Type B pancreatic cell (in vitro differentiated cells): ENCODE measurements around the gene SLC6A5. TPM values are rescaled to one million over a fixed set of nuclear protein-coding genes. Genes with fewer than 3 reads are reported as not detected.
"Not testable (repeated sequence)": the region's sequence is repeated elsewhere in the genome, so short reads cannot be mapped to it uniquely, and the experiment has no call there.

Experiments
- DNase-seq: peaks from one replicate; pipeline ENCODE4 v3.0.0; 2021; ENCODE audit warnings: mixed read lengths; ENCODE audit not compliant: unreplicated experiment; ENCODE audit errors: extremely low spot score
- H3K27ac Mint-ChIP-seq: 2 replicates; pipeline ENCODE4 v1.8.0; 2021; ENCODE audit warnings: mild to moderate bottlenecking, mixed read lengths
- H3K27me3 Mint-ChIP-seq: 2 replicates; pipeline ENCODE4 v1.8.0; 2021; ENCODE audit warnings: mixed read lengths
- H3K36me3 Mint-ChIP-seq: 2 replicates; pipeline ENCODE4 v1.8.0; 2021; ENCODE audit warnings: mixed read lengths
- H3K4me1 Mint-ChIP-seq: one replicate; pipeline ENCODE4 v1.8.0; 2021; ENCODE audit warnings: mixed read lengths; ENCODE audit not compliant: unreplicated experiment
- H3K4me3 Mint-ChIP-seq: 2 replicates; pipeline ENCODE4 v1.8.0; 2021; ENCODE audit warnings: mild to moderate bottlenecking, mixed read lengths
- H3K9me3 Mint-ChIP-seq: 2 replicates; pipeline ENCODE4 v1.8.0; 2021; ENCODE audit warnings: mixed read lengths
- long read RNA-seq: library from polyadenylated mRNA; unstranded; transcript quantifications from one replicate; pipeline ENCODE4 v2.0.0, GENCODE V29; 2020
- total RNA-seq: library from RNA; stranded (reverse); gene quantifications from 2 replicates; pipeline ENCODE4 v1.2.1, GENCODE V29; 2021; ENCODE audit warnings: low replicate concordance
- TF ChIP-seq, protein P1 (sequence below): fragments of 200-600 bp; sonication (generic); conservative IDR thresholded peaks from 2 replicates; pipeline ENCODE4 v1.5.0; 2021; ENCODE audit warnings: antibody characterized with exemption, mild to moderate bottlenecking

Gene SLC6A5
- not detected in 2 replicates for total RNA-seq
- long read RNA-seq = 0 reads

DNA sequence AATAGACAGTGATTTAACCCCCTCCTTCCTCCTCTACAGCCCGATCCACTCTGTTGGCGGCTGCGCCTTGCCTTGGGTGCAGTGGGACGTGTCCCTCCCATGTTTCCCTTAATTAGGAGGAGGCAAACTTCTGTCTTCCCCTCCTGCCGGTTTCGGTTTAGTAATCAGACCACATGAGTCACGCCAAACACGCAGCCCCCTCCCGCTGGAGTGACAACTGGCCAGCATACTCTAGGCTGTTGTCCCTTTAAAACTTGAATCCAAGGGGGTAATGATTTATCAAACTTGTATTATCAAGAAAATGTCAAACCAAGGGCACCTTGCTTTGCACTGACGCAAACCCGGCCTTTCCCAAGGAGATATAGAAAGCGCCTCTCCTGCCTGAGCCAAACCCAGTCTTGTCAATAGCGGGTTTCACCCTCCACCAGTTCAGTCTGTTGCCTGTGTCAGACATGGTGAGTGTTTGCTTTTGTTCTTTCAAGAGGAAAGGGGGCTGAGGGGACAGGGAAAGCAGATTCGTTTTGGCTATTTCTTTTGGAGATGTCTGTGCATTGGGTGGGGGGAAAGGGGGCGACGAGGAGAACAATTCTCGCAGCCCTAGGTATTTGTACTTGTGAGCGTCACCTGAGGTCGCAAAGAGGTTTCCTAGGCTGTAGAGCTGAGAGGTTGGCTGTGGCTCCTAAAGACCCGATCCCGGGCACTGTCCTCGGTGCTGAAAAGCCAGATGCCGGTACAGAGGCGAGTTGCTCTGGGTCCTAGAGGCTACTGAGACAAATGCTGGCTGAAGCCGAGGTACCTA lies at the start of gene SLC6A5:
TSS of gene SLC6A5 (plus strand) at position 388 of the 799 bp plus-strand sequence. CDS start at position 453, 65 bp downstream.
- no peak within 1 kb of the TSS for H3K27ac Mint-ChIP-seq
- H3K4me3 Mint-ChIP-seq = no peak within 1 kb of the TSS
- H3K4me1 Mint-ChIP-seq = no peaks in the 10 kb centered on the region
- TF ChIP-seq, protein P1, sequence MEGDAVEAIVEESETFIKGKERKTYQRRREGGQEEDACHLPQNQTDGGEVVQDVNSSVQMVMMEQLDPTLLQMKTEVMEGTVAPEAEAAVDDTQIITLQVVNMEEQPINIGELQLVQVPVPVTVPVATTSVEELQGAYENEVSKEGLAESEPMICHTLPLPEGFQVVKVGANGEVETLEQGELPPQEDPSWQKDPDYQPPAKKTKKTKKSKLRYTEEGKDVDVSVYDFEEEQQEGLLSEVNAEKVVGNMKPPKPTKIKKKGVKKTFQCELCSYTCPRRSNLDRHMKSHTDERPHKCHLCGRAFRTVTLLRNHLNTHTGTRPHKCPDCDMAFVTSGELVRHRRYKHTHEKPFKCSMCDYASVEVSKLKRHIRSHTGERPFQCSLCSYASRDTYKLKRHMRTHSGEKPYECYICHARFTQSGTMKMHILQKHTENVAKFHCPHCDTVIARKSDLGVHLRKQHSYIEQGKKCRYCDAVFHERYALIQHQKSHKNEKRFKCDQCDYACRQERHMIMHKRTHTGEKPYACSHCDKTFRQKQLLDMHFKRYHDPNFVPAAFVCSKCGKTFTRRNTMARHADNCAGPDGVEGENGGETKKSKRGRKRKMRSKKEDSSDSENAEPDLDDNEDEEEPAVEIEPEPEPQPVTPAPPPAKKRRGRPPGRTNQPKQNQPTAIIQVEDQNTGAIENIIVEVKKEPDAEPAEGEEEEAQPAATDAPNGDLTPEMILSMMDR = no peak
- peaks cover 94% of the 10 kb centered on the region for H3K27me3 Mint-ChIP-seq
- H3K36me3 Mint-ChIP-seq = no peaks in the 10 kb centered on the region
- DNase-seq = no peak
- H3K9me3 Mint-ChIP-seq = peaks cover 6% of the 10 kb centered on the region

DNA sequence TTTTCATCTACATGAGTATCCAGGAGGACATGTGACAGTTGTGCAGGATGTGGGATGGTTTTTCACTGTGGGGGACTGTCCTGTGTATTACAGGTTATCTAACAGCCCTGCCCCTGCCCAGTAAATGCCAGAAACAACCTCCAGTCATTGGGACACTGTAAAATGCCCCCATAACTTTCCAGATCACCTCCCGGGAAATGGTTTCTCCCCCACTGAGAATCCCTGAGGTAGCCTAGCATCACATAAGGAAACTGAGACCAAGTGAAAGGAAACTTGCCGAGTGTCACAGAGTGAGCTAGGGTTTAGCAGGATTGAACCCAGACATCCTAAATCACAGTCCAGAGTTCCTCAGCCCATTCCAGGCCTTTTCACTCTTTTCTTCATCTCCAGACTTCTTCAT lies 48.3 kb upstream of the SLC6A5 start:
- Mint-ChIP-seq H3K27ac (no peak overlapping the region), H3K36me3 (no peaks in the 10 kb centered on the region), H3K4me3 (no peak overlapping the region), H3K4me1 (no peaks in the 10 kb centered on the region), H3K9me3 (peaks cover 2% of the 10 kb centered on the region), H3K27me3 (peaks cover 2% of the 10 kb centered on the region)
- no peak for DNase-seq
- TF ChIP-seq, protein P1 = no peak

DNA sequence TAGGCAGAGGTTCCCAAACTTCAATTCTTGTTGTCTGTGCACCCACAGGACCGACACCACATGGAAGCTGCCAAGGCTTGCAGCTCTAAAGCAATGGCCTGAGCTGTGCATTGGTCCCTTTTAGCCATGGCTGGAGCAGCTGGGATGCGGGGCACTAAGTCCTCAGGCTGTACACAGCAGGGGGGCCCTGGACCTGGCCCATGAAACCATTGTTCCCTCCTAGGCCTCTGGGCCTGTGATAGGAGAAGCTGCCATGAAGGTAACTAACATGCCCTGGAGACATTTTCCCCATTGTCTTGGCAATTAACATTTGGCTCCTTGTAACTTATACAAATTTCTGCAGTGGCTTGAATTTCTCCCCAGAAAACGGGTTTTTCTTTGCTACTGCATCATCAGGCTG lies 43.6 kb upstream of the SLC6A5 start:
- Mint-ChIP-seq H3K4me3 (no peak overlapping the region), H3K9me3 (peaks cover 8% of the 10 kb centered on the region), H3K36me3 (no peaks in the 10 kb centered on the region), H3K27ac (no peak overlapping the region), H3K4me1 (no peaks in the 10 kb centered on the region), H3K27me3 (no peaks in the 10 kb centered on the region)
- TF ChIP-seq, protein P1 = no peak
- no peak for DNase-seq

DNA sequence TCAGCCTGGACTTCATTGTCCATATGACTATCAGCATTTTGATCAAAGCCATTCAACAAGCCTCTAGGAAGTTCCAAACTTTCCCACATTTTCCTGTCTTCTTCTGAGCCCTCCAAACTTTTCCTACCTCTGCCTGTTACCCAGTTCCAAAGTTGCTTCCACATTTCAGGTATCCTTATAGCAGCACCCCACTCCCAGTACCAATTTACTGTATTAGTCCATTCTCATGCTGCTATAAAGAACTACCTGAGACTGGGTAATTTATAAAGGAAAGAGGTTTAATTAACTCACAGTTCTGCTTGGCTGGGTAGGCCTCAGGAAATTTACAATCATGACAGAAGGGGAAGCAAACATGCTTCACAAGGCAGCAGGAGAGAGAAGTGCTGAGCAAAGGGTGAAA lies 43.0 kb upstream of the SLC6A5 start:
- H3K27me3 Mint-ChIP-seq, H3K4me3 Mint-ChIP-seq, H3K9me3 Mint-ChIP-seq, H3K27ac Mint-ChIP-seq, DNase-seq, H3K36me3 Mint-ChIP-seq, H3K4me1 Mint-ChIP-seq: not testable (repeated sequence)

DNA sequence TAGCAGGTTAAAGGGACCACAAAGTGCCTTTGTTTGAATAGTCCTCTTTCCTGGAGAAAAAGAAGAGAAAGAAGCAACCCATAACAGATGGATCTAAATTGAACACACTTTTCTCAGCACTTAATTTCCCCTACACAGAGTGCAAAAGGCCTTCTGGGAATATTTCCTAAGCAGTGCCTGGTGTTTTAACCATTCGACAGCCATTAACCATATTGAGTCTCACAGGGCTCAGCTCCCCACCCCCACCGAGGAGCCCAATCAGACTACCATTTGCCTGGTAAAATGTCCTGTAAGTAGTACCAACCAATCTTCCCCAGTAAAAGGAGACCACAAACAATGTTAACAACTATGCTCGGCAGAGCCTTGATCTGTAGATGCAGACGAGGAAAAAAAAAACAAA lies 40.7 kb upstream of the SLC6A5 start:
- no peaks in the 10 kb centered on the region for H3K36me3 Mint-ChIP-seq
- no peak overlapping the region for H3K27ac Mint-ChIP-seq
- TF ChIP-seq, protein P1 = no peak
- H3K9me3 Mint-ChIP-seq = peaks cover 8% of the 10 kb centered on the region
- peaks cover 4% of the 10 kb centered on the region for H3K27me3 Mint-ChIP-seq
- no peak overlapping the region for H3K4me3 Mint-ChIP-seq
- no peak for DNase-seq
- H3K4me1 Mint-ChIP-seq = no peaks in the 10 kb centered on the region

DNA sequence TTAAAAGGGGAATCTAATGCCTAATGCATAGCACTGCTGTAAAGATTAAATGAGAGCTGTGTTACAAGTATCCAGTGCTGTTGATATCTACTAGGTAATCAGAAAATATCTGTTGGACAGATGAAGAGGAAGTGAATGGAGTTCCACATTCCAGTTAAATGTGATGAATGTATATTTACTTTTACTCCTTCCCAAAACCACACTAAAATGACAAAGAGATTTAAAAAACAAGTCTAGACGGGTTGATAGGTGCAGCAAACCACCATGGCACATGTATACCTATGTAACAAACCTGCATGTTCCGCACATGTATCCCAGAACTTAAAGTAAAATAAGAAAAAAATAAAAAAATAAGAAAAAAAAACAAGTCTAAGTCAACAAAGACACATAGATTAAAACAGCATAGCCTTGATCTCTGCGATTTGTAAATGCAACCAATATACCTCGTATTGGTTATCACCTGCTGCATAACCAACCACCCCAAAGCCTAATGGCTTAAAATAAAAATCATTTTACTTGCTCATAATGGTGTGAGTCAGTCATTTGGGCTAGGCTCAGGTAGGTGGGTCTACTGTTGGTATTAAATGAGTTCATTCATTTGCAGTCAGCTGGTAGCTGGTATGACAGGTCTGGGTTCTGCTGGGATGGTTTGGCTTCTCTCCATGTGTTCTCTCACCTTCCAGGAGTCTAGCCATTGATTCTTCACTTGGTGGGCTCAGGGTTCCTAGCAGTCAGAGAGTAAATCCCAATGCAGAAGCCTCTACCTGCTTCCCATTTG lies 39.7 kb upstream of the SLC6A5 start:
- DNase-seq = no peak
- no peak overlapping the region for H3K4me3 Mint-ChIP-seq
- TF ChIP-seq, protein P1 = no peak
- no peaks in the 10 kb centered on the region for H3K4me1 Mint-ChIP-seq
- peaks cover 8% of the 10 kb centered on the region for H3K9me3 Mint-ChIP-seq
- peaks cover 4% of the 10 kb centered on the region for H3K27me3 Mint-ChIP-seq
- H3K36me3 Mint-ChIP-seq = no peaks in the 10 kb centered on the region
- no peak overlapping the region for H3K27ac Mint-ChIP-seq
